T-helper 17 cell (primary cell): ENCODE data around the gene ABHD8. TPM values are rescaled to one million over a fixed set of nuclear protein-coding genes. Genes with fewer than 3 reads are reported as not detected.

ENCODE experiments used
- ATAC-seq: fragments of 150-1000 bp; cut with Tn5 transposase; 2 replicates; pipeline ENCODE4 v1.10.0; 2021; ENCODE audit warnings: mild to moderate bottlenecking, moderate library complexity
- DNase-seq, 3 donors: peaks; one replicate each; pipeline versions ENCODE4 v3.0.0 to v3.0.0-alpha.2; 2020 to 2021
- H3K9me3 ChIP-seq: one replicate; pipeline ENCODE4 v1.7.0; 2013; ENCODE audit warnings: low read length, mild to moderate bottlenecking; ENCODE audit not compliant: control insufficient read depth, poor library complexity, severe bottlenecking
- H3K27ac Mint-ChIP-seq: one replicate; pipeline ENCODE4 v1.8.0; 2022; ENCODE audit warnings: mild to moderate bottlenecking, moderate library complexity, mixed read lengths
- H3K27me3 Mint-ChIP-seq: one replicate; pipeline ENCODE4 v1.8.0; 2022; ENCODE audit warnings: mixed read lengths
- H3K36me3 Mint-ChIP-seq: one replicate; pipeline ENCODE4 v1.8.0; 2022; ENCODE audit warnings: low read depth, mixed read lengths
- H3K4me1 Mint-ChIP-seq: one replicate; pipeline ENCODE4 v1.8.0; 2022; ENCODE audit warnings: mild to moderate bottlenecking, mixed read lengths
- H3K4me3 Mint-ChIP-seq: one replicate; pipeline ENCODE4 v1.8.0; 2022; ENCODE audit warnings: mild to moderate bottlenecking, moderate library complexity, mixed read lengths
- total RNA-seq, 4 donors: library from RNA in 2 of 4; stranded (reverse) in 2 of 4; gene quantifications; one replicate each; pipeline ENCODE4 v1.2.3 and lab custom pipeline; 2022 to 2026

Gene ABHD8
- total RNA-seq (1 to 10 TPM; 5.0 to 7.1 TPM), total RNA-seq (lab: John Stamatoyannopoulos, UW) (5.8 to 7.6 reads per million in 2 donors)

GRCh38 chr19:17303167-17303939 is at the start of gene ABHD8:
TSS of gene ABHD8 (minus strand) at chr19:17303425. CDS start at chr19:17301616, 1,809 bp downstream.
- H3K9me3 ChIP-seq, result no peaks in the 10 kb centered on the region
- DNase-seq (peak; percentile 87 to 93 (median 89)), ATAC-seq (peak; percentile 80)
- H3K27me3 Mint-ChIP-seq, result no peaks in the 10 kb centered on the region
- H3K36me3 Mint-ChIP-seq, result no peaks in the 10 kb centered on the region
- peaks cover 24% of the 10 kb centered on the region for H3K4me1 Mint-ChIP-seq
- peak within 1 kb of the TSS; percentile 71 for H3K27ac Mint-ChIP-seq
- peak within 1 kb of the TSS; percentile 87 for H3K4me3 Mint-ChIP-seq

DNA sequence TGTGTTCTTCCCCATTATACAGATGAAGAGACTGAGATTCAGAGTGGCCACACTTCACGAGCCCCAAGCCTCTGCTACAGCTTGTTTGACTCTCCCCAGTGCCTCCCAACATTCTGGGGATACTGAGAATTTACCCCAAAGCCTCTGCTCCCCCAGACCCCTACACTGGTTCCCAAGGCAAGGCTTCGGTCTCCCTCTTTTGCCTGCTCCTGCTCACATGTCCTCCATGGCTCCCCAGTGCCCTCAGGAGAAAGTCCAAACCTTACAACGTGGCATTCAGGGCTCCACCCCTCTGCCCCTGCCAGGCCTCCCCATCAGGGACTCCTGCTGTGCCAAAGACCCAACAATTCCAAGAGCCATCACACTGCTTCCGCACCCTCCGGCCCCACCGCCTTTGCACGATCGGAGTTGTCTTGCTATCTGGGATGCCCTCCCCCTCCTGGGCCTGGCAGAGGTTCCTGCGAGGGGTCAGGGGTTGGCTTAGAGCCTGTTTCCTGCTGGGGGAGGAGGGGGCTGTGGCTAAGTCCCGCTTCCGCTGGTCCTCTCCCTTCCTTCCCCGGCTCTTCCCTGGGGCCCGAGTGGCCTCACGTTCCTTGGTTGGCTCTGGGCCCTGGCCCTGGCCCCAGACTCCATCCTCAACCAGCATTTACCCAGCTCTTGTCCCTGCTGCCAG is 49.5 kb upstream of the ABHD8 start:
- DNase-seq (no peak), ATAC-seq (no peak)
- peaks cover 40% of the 10 kb centered on the region for H3K27me3 Mint-ChIP-seq
- peaks cover 9% of the 10 kb centered on the region for H3K4me1 Mint-ChIP-seq
- peaks cover 4% of the 10 kb centered on the region for H3K36me3 Mint-ChIP-seq
- no peak overlapping the region for H3K27ac Mint-ChIP-seq
- no peaks in the 10 kb centered on the region for H3K9me3 ChIP-seq
- H3K4me3 Mint-ChIP-seq, result no peak overlapping the region

DNA sequence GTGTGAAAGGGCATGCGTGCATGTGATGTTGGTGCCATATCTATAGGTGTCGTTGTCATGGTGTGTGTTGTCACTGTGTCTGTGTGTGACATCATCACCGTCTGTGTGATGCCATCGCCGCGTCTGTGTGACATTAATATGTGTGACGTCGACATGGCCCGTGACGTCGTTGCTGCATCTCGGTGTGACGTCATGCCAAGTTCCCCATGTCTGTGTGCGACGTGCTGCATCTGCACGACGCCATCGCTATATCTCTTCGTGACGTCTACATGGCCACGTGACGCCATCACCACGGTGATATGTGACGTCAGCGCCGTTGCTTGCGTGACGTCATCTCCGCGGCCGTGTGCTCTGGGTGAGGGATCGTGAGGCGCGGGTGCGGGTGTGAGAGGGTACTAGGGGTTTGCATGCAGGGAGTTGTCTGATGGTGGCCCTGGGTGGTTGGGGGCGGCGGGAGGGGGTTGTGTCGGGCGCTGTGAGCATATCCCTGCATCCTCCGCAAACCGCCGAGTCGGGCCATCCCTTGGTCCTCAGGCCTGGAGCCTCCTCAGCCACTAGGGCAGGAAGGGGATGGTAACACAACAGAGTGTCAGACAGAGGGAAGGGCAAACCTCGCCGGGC is 48.7 kb upstream of the ABHD8 start:
- peaks cover 43% of the 10 kb centered on the region for H3K27me3 Mint-ChIP-seq
- ATAC-seq (no peak), DNase-seq (no peak)
- H3K9me3 ChIP-seq, result no peaks in the 10 kb centered on the region
- no peak overlapping the region for H3K4me3 Mint-ChIP-seq
- peaks cover 4% of the 10 kb centered on the region for H3K36me3 Mint-ChIP-seq
- no peak overlapping the region for H3K27ac Mint-ChIP-seq
- H3K4me1 Mint-ChIP-seq, result peaks cover 9% of the 10 kb centered on the region

DNA sequence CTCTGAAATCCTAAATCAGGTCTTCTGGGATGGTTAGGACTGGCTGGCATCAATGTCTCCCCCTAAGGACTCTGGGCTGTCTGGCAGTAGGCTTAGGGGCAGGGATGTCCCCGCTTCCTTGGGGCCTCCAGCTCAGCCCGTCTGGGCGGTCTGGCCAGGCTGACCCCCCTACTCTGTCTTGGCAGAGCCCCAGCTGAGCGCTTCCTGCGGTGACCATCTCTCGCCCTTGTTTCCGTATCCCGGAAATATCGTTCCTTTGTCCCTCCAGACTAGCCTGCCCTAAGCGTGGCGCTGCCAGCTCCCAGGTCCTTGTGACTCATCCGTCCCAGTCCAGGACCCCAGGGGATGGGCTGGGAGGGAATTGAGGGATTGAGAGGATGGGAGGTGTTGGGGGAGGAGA is 45.5 kb upstream of the ABHD8 start:
- Mint-ChIP-seq H3K27ac (peak overlapping the region; percentile 67), H3K4me3 (no peak overlapping the region), H3K27me3 (peaks cover 40% of the 10 kb centered on the region), H3K4me1 (peaks cover 14% of the 10 kb centered on the region), H3K36me3 (peaks cover 4% of the 10 kb centered on the region)
- DNase-seq (no peak), ATAC-seq (no peak)
- no peaks in the 10 kb centered on the region for H3K9me3 ChIP-seq

DNA sequence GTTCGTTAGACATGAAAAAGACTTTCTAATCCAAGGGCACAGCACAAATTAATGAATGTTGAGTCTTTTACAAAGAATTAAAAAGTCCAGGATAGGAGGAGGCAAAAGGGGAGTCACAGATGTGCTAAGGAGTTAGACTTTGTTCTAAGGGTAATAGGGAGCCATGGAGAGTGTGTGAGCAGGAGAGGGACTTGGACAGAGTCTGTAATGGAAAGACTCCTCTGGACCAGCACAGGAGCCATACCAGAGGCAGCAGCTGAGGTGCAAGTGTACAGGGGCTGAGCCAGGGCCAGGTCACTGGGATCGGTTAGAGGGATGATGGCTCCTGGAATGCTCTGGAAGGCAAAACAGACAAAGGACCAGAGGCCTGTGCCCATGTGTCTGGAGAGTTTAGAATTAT is 44.7 kb upstream of the ABHD8 start:
- no peak overlapping the region for H3K27ac Mint-ChIP-seq
- DNase-seq (no peak), ATAC-seq (no peak)
- H3K27me3 Mint-ChIP-seq, result peaks cover 32% of the 10 kb centered on the region
- no peak overlapping the region for H3K4me3 Mint-ChIP-seq
- peaks cover 2% of the 10 kb centered on the region for H3K36me3 Mint-ChIP-seq
- peaks cover 8% of the 10 kb centered on the region for H3K4me1 Mint-ChIP-seq
- no peaks in the 10 kb centered on the region for H3K9me3 ChIP-seq

- Mint-ChIP-seq H3K4me3 (no peak overlapping the region), H3K4me1 (peaks cover 8% of the 10 kb centered on the region), H3K27ac (no peak overlapping the region), H3K27me3 (peaks cover 27% of the 10 kb centered on the region), H3K36me3 (peaks cover 2% of the 10 kb centered on the region)
- DNase-seq, result no peak
- H3K9me3 ChIP-seq, result no peaks in the 10 kb centered on the region
- no peak for ATAC-seq
Measured at GRCh38 chr19:17347361-17347760, 44.1 kb upstream of the ABHD8 start.

DNA sequence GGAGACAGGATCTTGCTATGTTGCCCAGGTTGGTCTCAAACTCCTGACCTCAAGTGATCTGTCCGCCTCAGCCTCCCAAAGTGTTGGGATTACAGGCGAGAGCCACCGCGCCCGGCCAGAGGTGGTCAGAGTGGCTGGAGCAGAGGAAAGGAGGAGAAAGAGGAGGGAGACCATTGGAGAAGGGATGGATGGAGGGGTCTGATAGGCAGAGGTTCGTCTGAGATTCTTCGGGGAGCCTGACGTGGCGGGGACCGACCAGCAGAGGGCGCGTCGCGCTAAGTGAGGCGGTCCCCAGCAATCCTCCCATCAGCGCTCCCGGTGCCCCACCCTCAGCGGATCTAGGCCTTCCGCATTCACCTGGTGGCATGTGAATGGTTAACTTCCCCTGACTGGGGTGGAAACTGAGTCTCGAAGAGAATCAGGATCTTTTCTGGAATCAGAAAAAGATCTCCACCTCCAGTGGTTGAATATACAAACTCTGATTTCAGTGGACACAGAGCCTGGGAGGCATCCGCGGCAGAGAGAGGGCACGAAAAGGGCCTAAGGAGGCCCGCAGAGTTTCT is 43.0 kb upstream of the ABHD8 start:
- DNase-seq, result peak; percentile 59 to 74 (median 69)
- peak; percentile 96 for ATAC-seq
- no peaks in the 10 kb centered on the region for H3K9me3 ChIP-seq
- Mint-ChIP-seq H3K4me1 (peaks cover 6% of the 10 kb centered on the region), H3K4me3 (no peak overlapping the region), H3K27me3 (peaks cover 18% of the 10 kb centered on the region), H3K27ac (peak overlapping the region; percentile 32), H3K36me3 (peaks cover 2% of the 10 kb centered on the region)

DNA sequence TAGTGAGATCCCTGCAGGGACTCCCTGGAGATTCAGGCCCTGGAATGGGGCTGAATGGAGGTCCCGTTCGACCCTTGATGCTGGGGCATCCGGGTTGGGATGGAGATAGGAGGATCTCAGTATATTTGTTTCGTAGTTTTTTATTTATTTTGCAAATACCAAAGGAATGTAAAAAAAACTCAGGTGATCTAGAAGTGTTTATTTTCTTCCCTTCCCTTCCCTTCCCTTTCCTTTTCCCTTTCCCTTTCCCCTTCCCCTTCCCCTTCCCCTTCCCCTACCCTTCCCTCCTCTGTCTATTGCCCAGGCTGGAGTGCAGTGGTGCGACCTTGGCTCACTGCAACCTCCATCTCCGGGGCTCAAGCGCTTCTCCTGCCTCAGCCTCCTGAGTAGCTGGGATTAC is 38.6 kb upstream of the ABHD8 start:
- H3K36me3 Mint-ChIP-seq, result no peaks in the 10 kb centered on the region
- H3K4me3 Mint-ChIP-seq, result no peak overlapping the region
- no peaks in the 10 kb centered on the region for H3K9me3 ChIP-seq
- no peak for ATAC-seq
- no peaks in the 10 kb centered on the region for H3K27me3 Mint-ChIP-seq
- peaks cover 15% of the 10 kb centered on the region for H3K4me1 Mint-ChIP-seq
- DNase-seq, result no peak
- no peak overlapping the region for H3K27ac Mint-ChIP-seq

- no peak for DNase-seq
- Mint-ChIP-seq H3K4me1 (peaks cover 15% of the 10 kb centered on the region), H3K36me3 (no peaks in the 10 kb centered on the region), H3K27ac (no peak overlapping the region), H3K4me3 (no peak overlapping the region), H3K27me3 (no peaks in the 10 kb centered on the region)
- no peak for ATAC-seq
- no peaks in the 10 kb centered on the region for H3K9me3 ChIP-seq
Measured at GRCh38 chr19:17341386-17341785, 38.2 kb upstream of the ABHD8 start.

DNA sequence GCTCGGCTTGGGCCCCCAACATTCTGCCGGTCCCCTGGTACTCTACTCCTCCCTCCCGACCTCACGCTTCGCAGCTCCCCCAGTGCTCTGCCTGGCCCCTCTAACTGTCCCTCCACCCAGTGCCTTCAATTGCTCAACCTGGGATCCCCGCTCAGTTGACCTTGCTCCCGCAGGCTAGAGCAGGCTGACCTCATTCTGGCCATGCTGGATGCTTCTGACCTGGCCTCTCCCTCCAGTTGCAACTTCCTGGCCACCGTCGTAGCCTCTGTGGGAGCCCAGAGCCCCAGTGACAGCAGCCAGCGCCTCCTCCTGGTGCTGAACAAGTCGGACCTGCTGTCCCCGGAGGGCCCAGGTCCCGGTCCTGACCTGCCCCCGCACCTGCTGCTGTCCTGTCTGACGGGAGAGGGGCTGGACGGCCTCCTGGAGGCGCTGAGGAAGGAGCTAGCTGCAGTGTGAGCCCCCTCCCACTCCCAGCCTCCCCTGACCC is 37.7 kb upstream of the ABHD8 start:
- ATAC-seq (no peak), DNase-seq (no peak)
- H3K4me1 Mint-ChIP-seq, result peaks cover 11% of the 10 kb centered on the region
- no peaks in the 10 kb centered on the region for H3K27me3 Mint-ChIP-seq
- H3K36me3 Mint-ChIP-seq, result no peaks in the 10 kb centered on the region
- H3K9me3 ChIP-seq, result no peaks in the 10 kb centered on the region
- H3K27ac Mint-ChIP-seq, result no peak overlapping the region
- H3K4me3 Mint-ChIP-seq, result no peak overlapping the region

GRCh38 chr19:17340302-17340870 is 37.2 kb upstream of the ABHD8 start:
- Mint-ChIP-seq H3K27me3 (no peaks in the 10 kb centered on the region), H3K4me1 (peaks cover 11% of the 10 kb centered on the region), H3K4me3 (peak overlapping the region; percentile 39), H3K36me3 (no peaks in the 10 kb centered on the region), H3K27ac (no peak overlapping the region)
- no peak for DNase-seq
- no peaks in the 10 kb centered on the region for H3K9me3 ChIP-seq
- ATAC-seq, result no peak

GRCh38 chr19:17339088-17339741 is 36.0 kb upstream of the ABHD8 start:
- no peak for DNase-seq
- no peak overlapping the region for H3K27ac Mint-ChIP-seq

More at GRCh38 chr19:17339088-17339741, 36.0 kb upstream of the ABHD8 start:
- no peaks in the 10 kb centered on the region for H3K9me3 ChIP-seq
- Mint-ChIP-seq H3K4me1 (peaks cover 14% of the 10 kb centered on the region), H3K27me3 (no peaks in the 10 kb centered on the region), H3K4me3 (peak overlapping the region; percentile 98), H3K36me3 (no peaks in the 10 kb centered on the region)
- no peak for ATAC-seq
